ENCODE results near the gene PSME2. TPM values are rescaled to one million over a fixed set of nuclear protein-coding genes. Genes with fewer than 3 reads are reported as not detected.

The PSME2 gene
- total and polyA plus RNA-seq, 2 of the 13 experiments (the other 11 are each of a cell fraction or from before 2014, with no cell fraction given) = 332 to 716 TPM

- TF ChIP-seq ISL2 (CRISPR knock-in tag; IDR thresholded peaks at IDR 0.05) = no peak
- no peak for TF ChIP-seq ZNF367 (CRISPR knock-in tag; IDR thresholded peaks at IDR 0.05; ENCODE audit: borderline replicate concordance)
- no peak for TF ChIP-seq NR1H2 (CRISPR knock-in tag; IDR thresholded peaks at IDR 0.05; ENCODE audit: borderline replicate concordance, low read depth)
- no peak for TF ChIP-seq ZNF761 (CRISPR knock-in tag; conservative IDR thresholded peaks at IDR 0.05)
- TF ChIP-seq, protein P1, sequence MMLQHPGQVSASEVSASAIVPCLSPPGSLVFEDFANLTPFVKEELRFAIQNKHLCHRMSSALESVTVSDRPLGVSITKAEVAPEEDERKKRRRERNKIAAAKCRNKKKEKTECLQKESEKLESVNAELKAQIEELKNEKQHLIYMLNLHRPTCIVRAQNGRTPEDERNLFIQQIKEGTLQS (CRISPR knock-in tag; IDR thresholded peaks at IDR 0.05) = no peak
- TF ChIP-seq PHF20 (CRISPR knock-in tag; IDR thresholded peaks at IDR 0.05) = no peak
- no peak for TF ChIP-seq SATB2 (CRISPR knock-in tag; IDR thresholded peaks at IDR 0.05)
- TF ChIP-seq ZC3H13 (CRISPR knock-in tag; IDR thresholded peaks at IDR 0.05) = no peak
- no peak for TF ChIP-seq ZNF432 (CRISPR knock-in tag; IDR thresholded peaks at IDR 0.05; ENCODE audit: borderline replicate concordance)
- TF ChIP-seq THYN1 (CRISPR knock-in tag; IDR thresholded peaks at IDR 0.05; ENCODE audit: borderline replicate concordance, low read depth) = no peak
- TF ChIP-seq HNF1A (IDR thresholded peaks at IDR 0.05; ENCODE audit: low read depth) = no peak
- no peak for TF ChIP-seq HNF1A (CRISPR knock-in tag; IDR thresholded peaks at IDR 0.05; ENCODE audit: borderline replicate concordance)
- TF ChIP-seq NCOA5 (CRISPR knock-in tag; IDR thresholded peaks at IDR 0.05) = no peak
- TF ChIP-seq FOXO1 (CRISPR knock-in tag; IDR thresholded peaks at IDR 0.05) = no peak
- no peak for TF ChIP-seq ZNF557 (CRISPR knock-in tag; IDR thresholded peaks at IDR 0.05)
- no peak for TF ChIP-seq ZZZ3 (CRISPR knock-in tag; IDR thresholded peaks at IDR 0.05; ENCODE audit: borderline replicate concordance)
- no peak for TF ChIP-seq ATF1 (CRISPR knock-in tag; IDR thresholded peaks at IDR 0.05)
- TF ChIP-seq ZNF530 (CRISPR knock-in tag; IDR thresholded peaks at IDR 0.05; ENCODE audit: low read depth) = no peak
- TF ChIP-seq ZNF775 (CRISPR knock-in tag; IDR thresholded peaks at IDR 0.05; ENCODE audit: borderline replicate concordance) = no peak
- no peak for TF ChIP-seq DMAP1 (CRISPR knock-in tag; IDR thresholded peaks at IDR 0.05)
- TF ChIP-seq, protein P2, sequence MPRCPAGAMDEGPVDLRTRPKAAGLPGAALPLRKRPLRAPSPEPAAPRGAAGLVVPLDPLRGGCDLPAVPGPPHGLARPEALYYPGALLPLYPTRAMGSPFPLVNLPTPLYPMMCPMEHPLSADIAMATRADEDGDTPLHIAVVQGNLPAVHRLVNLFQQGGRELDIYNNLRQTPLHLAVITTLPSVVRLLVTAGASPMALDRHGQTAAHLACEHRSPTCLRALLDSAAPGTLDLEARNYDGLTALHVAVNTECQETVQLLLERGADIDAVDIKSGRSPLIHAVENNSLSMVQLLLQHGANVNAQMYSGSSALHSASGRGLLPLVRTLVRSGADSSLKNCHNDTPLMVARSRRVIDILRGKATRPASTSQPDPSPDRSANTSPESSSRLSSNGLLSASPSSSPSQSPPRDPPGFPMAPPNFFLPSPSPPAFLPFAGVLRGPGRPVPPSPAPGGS (CRISPR knock-in tag; IDR thresholded peaks at IDR 0.05) = no peak
- TF ChIP-seq POLR2G (IDR thresholded peaks at IDR 0.05; ENCODE audit: low read depth, low read length) = 0 out of 2 replicates have a peak, but pooled peaks have one; percentile 12
- TF ChIP-seq MTF1 (CRISPR knock-in tag; IDR thresholded peaks at IDR 0.05) = no peak
- no peak for TF ChIP-seq ZBTB43 (CRISPR knock-in tag; conservative IDR thresholded peaks at IDR 0.05)
- no peak for TF ChIP-seq ZNF550 (CRISPR knock-in tag; IDR thresholded peaks at IDR 0.05; ENCODE audit: borderline replicate concordance)
- TF ChIP-seq SPEN (CRISPR knock-in tag; IDR thresholded peaks at IDR 0.05; ENCODE audit: low read depth) = no peak
- TF ChIP-seq GTF3A (CRISPR knock-in tag; conservative IDR thresholded peaks at IDR 0.05) = no peak
Measured at GRCh38 chr14:24100982-24101494, 45.4 kb downstream of the PSME2 start (continued).
